Activated B cell treated with CpG ODN at 0.5 μM for 24 hours (primary cell): ENCODE measurements around the gene KLHL3. TPM values are rescaled to one million over a fixed set of nuclear protein-coding genes. Genes with fewer than 3 reads are reported as not detected.

Source experiments
- ATAC-seq: fragments of 200-7000 bp; cut with Tn5 transposase; one replicate; pipeline ENCODE4 v1.10.0; 2021; ENCODE audit warnings: low read depth, mild to moderate bottlenecking, moderate library complexity
- CTCF ChIA-PET: fragments of 350-600 bp; sonication (Branson Sonifier 250); formaldehyde crosslinking; loops from one replicate; lab custom pipeline; 2021; ENCODE audit warnings: antibody characterized with exemption; lab: Charles Lee
- POLR2A ChIA-PET: fragments of 350-600 bp; sonication (Branson Sonifier 250); formaldehyde crosslinking; loops from one replicate; lab custom pipeline; 2021; ENCODE audit warnings: antibody characterized with exemption; lab: Charles Lee
- DNase-seq: peaks from one replicate; pipeline ENCODE4 v3.0.0; 2022
- H3K27ac Mint-ChIP-seq: one replicate; pipeline ENCODE4 v1.8.0; 2020; ENCODE audit warnings: mixed read lengths
- H3K27me3 Mint-ChIP-seq: one replicate; pipeline ENCODE4 v1.8.0; 2021; ENCODE audit warnings: mixed read lengths
- H3K36me3 Mint-ChIP-seq: one replicate; pipeline ENCODE4 v1.8.0; 2021; ENCODE audit warnings: low read depth, mixed read lengths
- H3K4me1 Mint-ChIP-seq: one replicate; pipeline ENCODE4 v1.8.0; 2021; ENCODE audit warnings: mixed read lengths
- H3K4me3 Mint-ChIP-seq: one replicate; pipeline ENCODE4 v1.8.0; 2020; ENCODE audit warnings: mild to moderate bottlenecking, mixed read lengths
- H3K9me3 Mint-ChIP-seq: one replicate; pipeline ENCODE4 v1.8.0; 2020; ENCODE audit warnings: mixed read lengths
- intact Hi-C: fragments of 100-400 bp; cut with micrococcal nuclease; formaldehyde crosslinking; loops from one replicate; pipeline ENCODE4 v1.15.1; 2024
- total RNA-seq: library from RNA; stranded (reverse); gene quantifications from 2 replicates; pipeline ENCODE4 v1.2.3, GENCODE V29; 2022
- TF ChIP-seq, protein P1 (sequence below): fragments of 200-600 bp; IDR thresholded peaks from one replicate; pipeline ENCODE4 v1.8.0; 2022; ENCODE audit warnings: antibody characterized with exemption, mild to moderate bottlenecking

The KLHL3 gene
- total RNA-seq, 1 donor from 2014 or later = 5.9 TPM

DNA sequence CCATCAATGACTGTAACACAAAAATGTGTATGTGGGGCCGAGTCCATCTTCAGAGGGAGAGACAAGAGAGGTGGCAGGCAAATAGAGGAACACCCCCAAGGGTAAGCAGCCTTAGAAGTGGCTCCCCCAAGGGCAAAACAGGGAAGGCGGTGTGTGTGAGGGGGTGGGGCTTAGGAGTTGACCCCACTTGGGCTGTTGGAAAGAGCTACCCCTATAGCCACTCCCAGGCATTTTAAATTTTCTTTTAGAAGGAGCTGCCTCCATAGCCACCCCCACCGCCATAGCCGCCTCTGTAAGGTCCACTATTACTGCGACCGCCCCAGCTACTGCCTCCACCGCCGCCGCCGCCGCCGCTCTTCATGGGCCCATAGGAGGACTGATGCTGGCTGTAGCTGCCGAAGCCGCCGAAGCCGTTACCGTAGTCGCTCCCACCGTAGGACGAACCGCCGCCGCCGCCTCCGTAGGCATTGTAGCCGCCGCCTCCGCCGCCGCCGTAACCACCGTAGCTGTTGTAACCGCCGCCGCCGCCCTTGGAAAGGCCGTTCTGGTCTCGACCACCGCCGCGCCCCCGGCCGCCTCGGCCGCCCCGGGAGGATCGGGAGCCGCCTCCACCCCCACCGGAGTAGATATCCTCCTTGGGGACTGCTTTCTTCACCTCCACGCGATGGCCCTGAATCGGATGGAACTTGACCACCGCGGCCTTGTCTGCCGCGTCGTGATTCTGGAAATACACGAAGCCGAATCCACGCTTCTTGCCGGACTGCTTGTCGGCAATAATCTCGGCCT is 17.2 kb upstream of the KLHL3 start:
- TF ChIP-seq, protein P1, sequence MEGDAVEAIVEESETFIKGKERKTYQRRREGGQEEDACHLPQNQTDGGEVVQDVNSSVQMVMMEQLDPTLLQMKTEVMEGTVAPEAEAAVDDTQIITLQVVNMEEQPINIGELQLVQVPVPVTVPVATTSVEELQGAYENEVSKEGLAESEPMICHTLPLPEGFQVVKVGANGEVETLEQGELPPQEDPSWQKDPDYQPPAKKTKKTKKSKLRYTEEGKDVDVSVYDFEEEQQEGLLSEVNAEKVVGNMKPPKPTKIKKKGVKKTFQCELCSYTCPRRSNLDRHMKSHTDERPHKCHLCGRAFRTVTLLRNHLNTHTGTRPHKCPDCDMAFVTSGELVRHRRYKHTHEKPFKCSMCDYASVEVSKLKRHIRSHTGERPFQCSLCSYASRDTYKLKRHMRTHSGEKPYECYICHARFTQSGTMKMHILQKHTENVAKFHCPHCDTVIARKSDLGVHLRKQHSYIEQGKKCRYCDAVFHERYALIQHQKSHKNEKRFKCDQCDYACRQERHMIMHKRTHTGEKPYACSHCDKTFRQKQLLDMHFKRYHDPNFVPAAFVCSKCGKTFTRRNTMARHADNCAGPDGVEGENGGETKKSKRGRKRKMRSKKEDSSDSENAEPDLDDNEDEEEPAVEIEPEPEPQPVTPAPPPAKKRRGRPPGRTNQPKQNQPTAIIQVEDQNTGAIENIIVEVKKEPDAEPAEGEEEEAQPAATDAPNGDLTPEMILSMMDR = no peak
- no peaks in the 10 kb centered on the region for H3K9me3 Mint-ChIP-seq
- peak overlapping the region; percentile 100 for H3K27ac Mint-ChIP-seq
- intact Hi-C loops = loop anchor here (10.0 kb wide), 1 partner anchor 1002 kb away; the partner anchor contains the start of gene CTNNA1
- H3K4me3 Mint-ChIP-seq = peak overlapping the region; percentile 95
- ChIA-PET CTCF (interaction anchor here (0.5 to 3.0 kb wide), 5 partner anchors 11 to 380 kb away, joined by 4 to 12 read pairs (median 5); no protein-coding TSS in a partner anchor), POLR2A (interaction anchor here (0.7 to 3.0 kb wide), 11 partner anchors 11 to 1977 kb away, joined by 3 to 23 read pairs (median 6); partner anchors contain the start of genes BRD8, ETF1, KIF20A and KLHL3)
- ATAC-seq (no peak), DNase-seq (peak; percentile 46)
- H3K4me1 Mint-ChIP-seq = peaks cover 35% of the 10 kb centered on the region
- H3K27me3 Mint-ChIP-seq = no peaks in the 10 kb centered on the region
- peaks cover 34% of the 10 kb centered on the region for H3K36me3 Mint-ChIP-seq

DNA sequence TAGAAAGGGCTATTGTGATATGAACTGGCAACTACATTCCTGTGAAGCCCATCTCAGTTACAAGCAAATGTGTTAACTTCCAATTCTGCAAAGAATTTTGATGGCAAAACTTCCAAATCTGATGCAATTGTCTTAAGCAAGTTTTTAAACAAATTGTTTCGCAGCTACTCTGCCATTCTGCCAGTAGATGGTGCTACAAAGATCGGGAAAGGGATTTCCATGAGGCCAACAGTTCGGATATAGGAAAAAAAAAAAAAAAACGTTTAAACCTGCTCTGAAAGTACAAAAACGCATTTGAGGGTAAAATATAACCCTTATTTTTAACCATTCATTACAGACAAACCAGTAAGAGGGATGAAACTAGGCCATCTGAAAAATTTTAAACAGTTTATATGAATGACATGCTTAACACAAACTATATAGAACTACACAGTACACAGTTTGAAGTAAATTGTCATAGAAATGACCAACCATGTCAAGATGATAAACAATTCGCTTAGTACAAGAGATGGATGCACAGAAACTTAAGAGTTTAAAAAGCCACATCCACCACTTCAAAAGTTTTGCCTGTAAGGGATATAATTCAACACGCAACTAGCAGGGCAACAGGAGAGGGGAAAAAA is 16.1 kb upstream of the KLHL3 start:
- Mint-ChIP-seq H3K4me3 (peak overlapping the region; percentile 95), H3K9me3 (no peaks in the 10 kb centered on the region), H3K27me3 (no peaks in the 10 kb centered on the region), H3K36me3 (peaks cover 34% of the 10 kb centered on the region), H3K4me1 (peaks cover 35% of the 10 kb centered on the region), H3K27ac (peak overlapping the region; percentile 100)
- intact Hi-C loops = loop anchor here (10.0 kb wide), 1 partner anchor 1003 kb away; the partner anchor contains the start of gene CTNNA1
- DNase-seq (no peak), ATAC-seq (no peak)
- TF ChIP-seq, protein P1 = no peak
- ChIA-PET POLR2A (interaction anchor here (0.6 to 1.2 kb wide), 6 partner anchors 10 to 1900 kb away, joined by 3 to 5 read pairs (median 3); no protein-coding TSS in a partner anchor), CTCF (interaction anchor here (0.7 to 1.4 kb wide), 9 partner anchors 9 to 427 kb away, joined by 3 to 7 read pairs (median 4); partner anchors contain the start of genes BRD8, KIF20A and PKD2L2)

DNA sequence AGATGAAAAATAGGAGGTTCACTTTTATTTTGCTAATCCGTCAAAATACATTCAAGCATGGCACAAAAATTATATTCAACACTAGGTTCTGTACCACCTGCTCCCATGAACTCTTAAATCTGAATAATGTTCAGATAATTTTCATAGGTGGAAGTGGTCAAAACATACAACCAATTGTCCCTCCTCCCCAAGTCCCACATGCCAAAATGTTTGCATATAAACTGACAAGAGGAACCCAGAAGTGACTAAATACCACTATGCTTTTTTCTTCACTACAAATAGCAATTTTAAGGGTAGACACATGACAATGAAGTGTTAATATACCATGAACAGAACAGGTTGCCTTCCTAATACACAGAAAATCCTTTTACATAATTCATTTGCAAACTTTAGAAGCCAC is 14.5 kb upstream of the KLHL3 start:
- TF ChIP-seq, protein P1 = no peak
- DNase-seq (no peak), ATAC-seq (no peak)
- CTCF ChIA-PET = interaction anchor here (1.4 kb wide), 1 partner anchor 28 kb away, joined by 7 read pairs; no protein-coding TSS in a partner anchor
- no peaks in the 10 kb centered on the region for H3K9me3 Mint-ChIP-seq
- intact Hi-C loops = loop anchor here (10.0 kb wide), 1 partner anchor 1004 kb away; the partner anchor contains the start of gene CTNNA1
- POLR2A ChIA-PET = no interaction called here
- H3K36me3 Mint-ChIP-seq = peaks cover 34% of the 10 kb centered on the region
- no peaks in the 10 kb centered on the region for H3K27me3 Mint-ChIP-seq
- peak overlapping the region; percentile 13 for H3K4me3 Mint-ChIP-seq
- H3K27ac Mint-ChIP-seq = no peak overlapping the region
- peaks cover 35% of the 10 kb centered on the region for H3K4me1 Mint-ChIP-seq

DNA sequence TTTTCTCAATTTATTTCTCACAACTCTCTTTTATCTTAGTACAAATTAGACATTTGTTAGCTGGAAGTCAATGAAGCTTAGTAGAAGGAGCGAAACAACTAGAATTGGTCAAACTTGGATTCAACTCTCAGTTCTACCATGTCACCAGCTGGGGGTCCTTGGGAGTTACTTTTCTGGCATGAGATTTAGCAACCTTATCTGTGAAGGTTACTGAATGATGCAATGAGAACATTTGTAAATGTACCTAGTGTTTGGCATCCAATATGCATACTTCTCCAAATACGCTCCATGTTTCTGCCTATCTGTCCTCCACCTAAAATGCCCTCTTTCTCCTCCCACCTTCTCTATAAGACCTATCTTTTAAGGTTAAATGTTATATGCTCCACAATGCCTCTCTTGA is 12.0 kb upstream of the KLHL3 start:
- DNase-seq (no peak), ATAC-seq (no peak)
- CTCF ChIA-PET = no interaction called here
- Mint-ChIP-seq H3K27ac (no peak overlapping the region), H3K36me3 (peaks cover 23% of the 10 kb centered on the region), H3K4me1 (peaks cover 32% of the 10 kb centered on the region), H3K4me3 (no peak overlapping the region), H3K9me3 (no peaks in the 10 kb centered on the region), H3K27me3 (no peaks in the 10 kb centered on the region)
- POLR2A ChIA-PET = no interaction called here
- intact Hi-C loops = no loop called here
- TF ChIP-seq, protein P1 = no peak
